Activated CD4-positive, alpha-beta T cell treated with anti-CD3 and anti-CD28 coated beads for 48 hours (primary cell): Measurements from ENCODE around the gene WDR72.
"Not testable (repeated sequence)": the region's sequence is repeated elsewhere in the genome, so short reads cannot be mapped to it uniquely, and the experiment has no call there.

Source experiments
- DNase-seq: peaks from one replicate; pipeline ENCODE4 v3.0.0-alpha.2; 2020

WDR72 gene

DNA sequence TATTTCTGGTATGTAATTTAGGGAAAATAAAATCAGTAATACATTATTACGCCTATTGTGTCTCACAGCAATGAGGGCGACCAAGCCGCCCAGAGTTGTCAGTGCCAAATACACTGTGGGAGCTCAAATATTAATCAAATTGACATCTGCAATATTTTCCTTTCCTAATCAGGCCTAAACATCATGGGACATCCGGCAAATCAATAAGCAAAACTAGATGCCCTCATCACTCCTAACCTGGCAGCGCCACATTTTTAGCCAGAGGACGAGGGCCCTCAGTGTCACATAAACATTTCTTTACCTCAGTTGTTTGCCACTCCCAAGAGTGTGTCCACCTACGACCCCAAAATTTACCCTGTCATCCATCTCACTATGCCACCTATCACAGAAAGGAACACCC lies 64.1 kb downstream of the WDR72 start:
- DNase-seq: no peak

GRCh38 chr15:53694476-53694874 lies 65.0 kb downstream of the WDR72 start:
- no peak for DNase-seq

GRCh38 chr15:53693729-53694475 lies 65.6 kb downstream of the WDR72 start:
- DNase-seq: no peak

- DNase-seq: not testable (repeated sequence)
Measured at GRCh38 chr15:53684162-53684561, 75.3 kb downstream of the WDR72 start.

DNA sequence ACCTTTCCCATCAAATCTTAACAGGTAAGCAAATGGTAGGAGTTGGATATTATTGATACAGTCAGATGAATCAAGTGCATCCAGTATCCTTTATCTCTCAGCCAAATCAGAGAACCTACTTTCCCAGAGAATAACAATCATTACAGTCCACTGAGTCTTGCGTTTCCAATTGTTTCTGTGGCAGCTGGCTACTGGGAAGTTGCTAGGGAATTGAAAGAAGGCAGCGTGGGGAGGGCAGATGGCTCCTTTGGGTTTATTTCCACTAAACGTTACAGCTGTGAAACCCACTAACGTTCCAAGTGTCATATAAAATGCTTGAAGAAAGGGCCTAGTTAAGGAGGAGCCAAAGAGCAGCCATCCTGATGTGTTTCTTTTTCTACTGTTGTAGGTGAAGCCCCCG lies 78.4 kb downstream of the WDR72 start:
- DNase-seq: no peak

DNA sequence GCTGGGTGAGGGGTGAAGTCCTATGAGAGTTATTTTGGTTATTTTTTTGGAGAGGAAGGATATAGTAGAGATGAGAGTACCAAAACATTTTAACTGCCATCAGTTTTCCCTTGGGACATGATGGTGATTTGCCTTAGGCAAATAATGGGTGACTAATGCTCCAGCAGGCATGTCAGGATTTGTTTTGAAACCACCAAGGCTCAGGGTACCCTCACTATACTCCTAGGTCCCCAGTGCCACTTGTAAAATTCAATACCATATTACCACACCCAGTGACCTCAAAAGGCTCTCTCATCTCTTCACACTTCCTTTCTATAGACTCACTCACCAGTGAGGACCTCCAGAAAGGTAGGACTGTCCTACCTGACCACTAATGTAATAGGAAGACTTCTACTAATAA lies 83.6 kb downstream of the WDR72 start:
- DNase-seq: no peak

GRCh38 chr15:53671545-53671944 lies 87.9 kb downstream of the WDR72 start:
- DNase-seq: no peak

- no peak for DNase-seq
Measured at GRCh38 chr15:53670701-53671100, 88.8 kb downstream of the WDR72 start.

GRCh38 chr15:53665930-53666329 lies 93.5 kb downstream of the WDR72 start:
- no peak for DNase-seq

GRCh38 chr15:53658827-53659555 lies 100.5 kb downstream of the WDR72 start:
- no peak for DNase-seq

GRCh38 chr15:53658255-53658654 lies 101.2 kb downstream of the WDR72 start:
- DNase-seq: no peak

GRCh38 chr15:53648934-53649333 lies 110.5 kb downstream of the WDR72 start:
- DNase-seq: no peak

- DNase-seq: no peak
Measured at GRCh38 chr15:53644660-53645059, 114.8 kb downstream of the WDR72 start.

GRCh38 chr15:53634517-53635106 lies 124.9 kb downstream of the WDR72 start:
- DNase-seq: no peak

GRCh38 chr15:53627279-53627678 lies 132.2 kb downstream of the WDR72 start:
- DNase-seq: no peak

- no peak for DNase-seq
Measured at GRCh38 chr15:53625962-53626845, 133.3 kb downstream of the WDR72 start.

GRCh38 chr15:53625260-53625659 lies 134.2 kb downstream of the WDR72 start:
- DNase-seq: no peak

DNA sequence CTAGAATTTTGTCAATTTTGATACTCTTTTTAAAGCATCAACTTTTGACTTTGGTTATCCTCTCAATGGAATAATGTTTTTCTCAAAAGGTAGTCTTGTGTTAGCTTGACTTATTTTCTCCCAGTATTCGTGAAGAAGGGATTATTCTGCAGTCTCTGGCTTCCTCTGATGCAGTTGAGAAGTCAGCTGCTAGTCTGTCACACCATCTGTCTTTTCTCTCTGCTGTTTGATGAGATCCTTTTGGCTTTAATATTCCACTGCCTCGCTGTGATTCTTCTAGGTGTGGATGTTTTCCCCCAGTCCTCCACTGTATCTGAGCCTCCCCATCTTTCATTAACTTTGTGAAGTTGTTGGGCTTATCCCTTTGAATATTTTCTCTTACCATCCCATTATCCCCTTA lies 141.0 kb downstream of the WDR72 start:
- no peak for DNase-seq

DNA sequence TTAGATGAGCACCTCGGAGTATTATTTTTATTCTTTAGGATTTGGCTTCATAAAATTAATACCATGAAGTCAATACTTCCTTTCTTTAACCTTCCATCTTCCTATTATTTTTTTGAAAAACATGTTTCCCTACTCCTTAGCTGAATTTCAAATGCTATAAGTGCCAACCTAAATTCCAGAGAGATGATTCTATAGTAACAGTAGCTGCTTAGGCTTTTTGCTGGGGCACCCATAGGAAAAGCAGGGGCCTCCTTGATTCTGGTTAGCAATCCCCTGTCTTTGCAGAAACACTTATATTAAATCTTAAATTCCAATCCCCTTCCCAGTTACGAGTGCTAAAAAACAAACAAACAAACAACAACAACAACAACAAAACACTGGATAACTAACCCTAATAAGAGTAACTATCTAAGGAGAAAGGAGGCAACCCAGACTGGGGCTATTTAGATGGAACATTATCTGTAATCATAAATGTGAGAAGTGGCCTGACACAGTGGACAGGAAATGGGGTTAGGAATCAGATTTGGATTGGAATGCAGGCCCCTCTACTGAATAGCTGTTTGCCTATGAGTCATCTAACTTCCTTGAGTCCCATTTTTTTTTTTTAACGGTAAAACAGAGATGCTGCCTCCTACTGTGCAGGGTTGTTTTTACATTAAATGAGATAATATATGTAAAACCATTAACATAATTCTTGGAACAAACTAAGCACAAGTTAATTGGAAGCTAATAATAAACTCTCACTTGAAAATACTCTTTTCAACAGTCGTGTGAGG lies 148.1 kb downstream of the WDR72 start:
- DNase-seq: no peak

GRCh38 chr15:53591041-53591440 lies 168.4 kb downstream of the WDR72 start:
- no peak for DNase-seq

DNA sequence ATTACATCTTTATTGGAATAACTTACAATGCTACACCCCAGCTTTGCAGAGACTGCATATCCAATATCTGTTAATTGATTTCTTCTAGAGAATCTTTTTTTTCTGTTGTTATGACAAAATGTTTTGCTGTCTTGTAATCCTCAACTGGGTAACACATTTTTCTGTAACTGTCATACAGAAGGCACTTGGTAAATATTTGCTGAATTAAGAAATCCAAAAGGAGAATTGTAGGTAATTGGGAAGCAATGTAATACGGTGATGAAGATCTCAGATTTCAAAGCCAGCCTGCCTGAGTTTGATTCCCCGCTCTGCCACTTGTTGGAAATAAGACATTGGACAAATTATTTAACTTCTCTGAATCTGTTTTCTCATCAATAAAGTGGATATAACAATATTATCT lies 169.1 kb downstream of the WDR72 start:
- DNase-seq: no peak

DNA sequence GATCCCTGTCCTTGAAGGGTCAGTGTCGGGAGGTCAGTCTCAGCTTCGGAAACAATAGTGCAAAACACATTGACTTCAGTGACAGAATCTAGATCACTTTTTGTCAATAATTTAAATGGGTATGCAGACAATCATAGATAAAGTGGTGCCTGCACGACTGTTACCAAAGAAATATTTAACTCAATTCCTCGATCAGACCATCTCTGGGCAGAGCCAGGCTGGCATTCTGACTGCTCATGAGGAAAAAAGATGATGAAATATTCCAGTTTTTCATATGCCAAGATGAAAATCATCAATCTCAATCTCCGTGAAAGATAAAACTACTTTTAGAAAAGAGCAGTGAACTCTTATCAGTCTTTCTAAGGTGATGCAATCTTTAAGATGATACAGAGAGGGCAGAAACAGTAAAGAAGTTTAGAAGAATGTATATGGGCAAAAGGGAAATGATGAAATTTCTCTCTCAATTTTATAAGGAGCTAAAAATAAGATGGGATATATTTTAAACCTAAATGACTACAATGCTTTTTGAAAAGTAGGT lies 169.9 kb downstream of the WDR72 start:
- DNase-seq: no peak
